Lower leg skin (tissue), 4 donors: ENCODE measurements around the gene LRRC15. TPM values are rescaled to one million over a fixed set of nuclear protein-coding genes. Genes with fewer than 3 reads are reported as not detected.

Source experiments
- DNase-seq, 2 donors: peaks; one replicate each; pipeline ENCODE4 v3.0.0-alpha.2; 2019; ENCODE audit warnings: low spot score in 2 of 2
- H3K4me3 ChIP-seq: fragments of 200-600 bp; sonication (generic); 2 replicates; pipeline ENCODE4 v1.5.1; 2017; ENCODE audit warnings: mild to moderate bottlenecking, low read depth; ENCODE audit not compliant: poor library complexity, severe bottlenecking
- POLR2A ChIP-seq, 2 donors: fragments of 450-650 bp; IDR thresholded peaks; one replicate each; pipeline ENCODE4 v1.6.1; 2016 to 2017; ENCODE audit warnings: antibody characterized with exemption in 2 of 2, mild to moderate bottlenecking in 1 of 2, moderate library complexity in 1 of 2
- WGBS, 2 donors: methylation state at CpG; one replicate each; pipeline ENCODE4 v1.1.5; 2018; 5-methylcytosine and 5-hydroxymethylcytosine counted together
- intact Hi-C: fragments of 100-400 bp; cut with DNase I; formaldehyde crosslinking; loops from one replicate; pipeline ENCODE4 v1.15.0; 2023; ENCODE audit warnings: low total_unique reads
- total RNA-seq, 4 donors: library from RNA; depleted of rRNA; stranded (reverse); fragments of >200 nt; gene quantifications; one replicate each; pipeline ENCODE4 v1.1.0, GENCODE V29; 2016
- TF ChIP-seq, protein P1 (sequence below), 3 donors: fragments of 450-650 bp; IDR thresholded peaks; one replicate each; pipeline ENCODE4 v1.5.1; 2016; ENCODE audit warnings: antibody characterized with exemption in 3 of 3, mild to moderate bottlenecking in 3 of 3, moderate library complexity in 2 of 3

LRRC15 gene
- total RNA-seq, 4 donors from 2014 or later, result 0.08 to 21.0 (median 0.63) TPM

GRCh38 chr3:194351080-194351672 is 18.4 kb downstream of the LRRC15 start, which contains the start of gene CPN2:
Gene CPN2 (minus strand): TSS chr3:194351328. CDS start chr3:194342702, 8,626 bp downstream.
- intact Hi-C loops, result no loop called here
- 93 to 95% methylated on average over 17 to 24 of the region's 24 CpGs for WGBS, 2 donors
- H3K4me3 ChIP-seq, result no peak within 1 kb of the TSS
- no peak for DNase-seq
- TF ChIP-seq POLR2A (IDR thresholded peaks at IDR 0.05), result no peak
- TF ChIP-seq, protein P1, sequence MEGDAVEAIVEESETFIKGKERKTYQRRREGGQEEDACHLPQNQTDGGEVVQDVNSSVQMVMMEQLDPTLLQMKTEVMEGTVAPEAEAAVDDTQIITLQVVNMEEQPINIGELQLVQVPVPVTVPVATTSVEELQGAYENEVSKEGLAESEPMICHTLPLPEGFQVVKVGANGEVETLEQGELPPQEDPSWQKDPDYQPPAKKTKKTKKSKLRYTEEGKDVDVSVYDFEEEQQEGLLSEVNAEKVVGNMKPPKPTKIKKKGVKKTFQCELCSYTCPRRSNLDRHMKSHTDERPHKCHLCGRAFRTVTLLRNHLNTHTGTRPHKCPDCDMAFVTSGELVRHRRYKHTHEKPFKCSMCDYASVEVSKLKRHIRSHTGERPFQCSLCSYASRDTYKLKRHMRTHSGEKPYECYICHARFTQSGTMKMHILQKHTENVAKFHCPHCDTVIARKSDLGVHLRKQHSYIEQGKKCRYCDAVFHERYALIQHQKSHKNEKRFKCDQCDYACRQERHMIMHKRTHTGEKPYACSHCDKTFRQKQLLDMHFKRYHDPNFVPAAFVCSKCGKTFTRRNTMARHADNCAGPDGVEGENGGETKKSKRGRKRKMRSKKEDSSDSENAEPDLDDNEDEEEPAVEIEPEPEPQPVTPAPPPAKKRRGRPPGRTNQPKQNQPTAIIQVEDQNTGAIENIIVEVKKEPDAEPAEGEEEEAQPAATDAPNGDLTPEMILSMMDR (IDR thresholded peaks at IDR 0.05), result no peak

DNA sequence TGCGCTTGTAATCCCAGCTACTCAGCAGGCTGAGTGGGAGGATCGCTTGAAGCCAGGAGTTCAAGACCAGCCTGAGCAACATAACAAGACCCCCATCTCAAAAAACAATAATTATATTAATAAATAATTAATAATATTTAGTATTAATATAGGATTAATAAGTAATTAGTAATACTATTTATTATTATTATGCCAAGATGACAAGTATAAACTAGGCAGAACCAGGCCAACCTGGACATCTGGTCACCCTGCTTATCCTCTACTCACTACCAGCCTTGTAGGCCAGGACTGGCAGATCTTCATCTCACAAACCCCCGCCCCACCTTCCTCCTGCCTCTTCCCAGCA is 18.8 kb downstream of the LRRC15 start:
- intact Hi-C loops, result no loop called here
- H3K4me3 ChIP-seq, result no peak overlapping the region
- TF ChIP-seq, protein P1 (IDR thresholded peaks at IDR 0.05), result no peak
- no peak for TF ChIP-seq POLR2A (IDR thresholded peaks at IDR 0.05)
- WGBS, 2 donors, result 77 to 78% methylated on average over 3 of the region's 3 CpGs
- DNase-seq, result no peak

DNA sequence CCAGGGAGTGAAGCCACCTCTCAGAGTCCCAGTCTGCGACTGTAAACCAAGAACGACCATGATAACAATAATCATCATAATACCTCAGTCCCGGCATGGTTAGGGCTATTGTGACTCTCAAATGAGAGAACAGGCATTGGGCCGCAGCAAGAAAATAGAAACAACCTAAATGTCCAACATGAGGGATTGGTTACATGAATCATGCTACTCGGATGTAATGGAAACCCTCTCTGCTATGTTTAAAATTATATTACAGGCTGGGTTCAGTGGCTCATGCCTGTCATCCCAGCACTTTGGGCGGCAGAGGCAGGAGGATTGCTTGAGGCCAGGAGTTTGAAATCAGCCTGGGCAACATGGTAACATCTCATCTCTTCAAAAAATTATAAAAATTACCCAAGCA is 21.2 kb downstream of the LRRC15 start:
- H3K4me3 ChIP-seq, result no peak overlapping the region
- intact Hi-C loops, result no loop called here
- TF ChIP-seq, protein P1 (IDR thresholded peaks at IDR 0.05), result no peak
- TF ChIP-seq POLR2A (IDR thresholded peaks at IDR 0.05), result no peak
- DNase-seq, result no peak
- 74 to 83% methylated on average over 6 of the region's 6 CpGs for WGBS, 2 donors

DNA sequence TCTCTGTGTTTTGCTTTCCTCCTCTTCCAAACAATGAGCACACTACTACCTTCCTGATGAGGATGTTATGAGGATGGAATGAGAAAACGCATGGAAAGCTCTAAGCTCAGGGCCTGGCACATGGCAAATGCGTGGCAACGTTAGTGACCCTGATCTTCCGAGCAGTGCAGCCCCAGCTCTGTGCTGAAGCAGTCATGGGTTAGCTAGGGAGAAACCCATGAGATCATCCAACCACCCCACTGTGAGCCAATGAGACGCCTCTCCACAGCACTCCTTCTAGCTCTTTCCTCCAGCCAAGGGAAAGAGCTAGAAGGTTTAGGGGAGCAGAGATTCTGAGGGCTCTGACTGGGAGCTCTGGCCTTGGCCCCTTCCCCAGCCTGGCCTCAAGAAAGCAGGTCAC is 22.9 kb downstream of the LRRC15 start:
- WGBS, 2 donors, result 62 to 63% methylated on average over 5 of the region's 5 CpGs
- intact Hi-C loops, result no loop called here
- H3K4me3 ChIP-seq, result no peak overlapping the region
- DNase-seq, result no peak
- TF ChIP-seq, protein P1 (IDR thresholded peaks at IDR 0.05), result no peak
- no peak for TF ChIP-seq POLR2A (IDR thresholded peaks at IDR 0.05)

- 83 to 90% methylated on average over 9 of the region's 9 CpGs for WGBS, 2 donors
- DNase-seq, result no peak
- H3K4me3 ChIP-seq, result no peak overlapping the region
- intact Hi-C loops, result no loop called here
- no peak for TF ChIP-seq POLR2A (IDR thresholded peaks at IDR 0.05)
- TF ChIP-seq, protein P1 (IDR thresholded peaks at IDR 0.05), result no peak
Measured at GRCh38 chr3:194346035-194346434, 23.5 kb downstream of the LRRC15 start.

DNA sequence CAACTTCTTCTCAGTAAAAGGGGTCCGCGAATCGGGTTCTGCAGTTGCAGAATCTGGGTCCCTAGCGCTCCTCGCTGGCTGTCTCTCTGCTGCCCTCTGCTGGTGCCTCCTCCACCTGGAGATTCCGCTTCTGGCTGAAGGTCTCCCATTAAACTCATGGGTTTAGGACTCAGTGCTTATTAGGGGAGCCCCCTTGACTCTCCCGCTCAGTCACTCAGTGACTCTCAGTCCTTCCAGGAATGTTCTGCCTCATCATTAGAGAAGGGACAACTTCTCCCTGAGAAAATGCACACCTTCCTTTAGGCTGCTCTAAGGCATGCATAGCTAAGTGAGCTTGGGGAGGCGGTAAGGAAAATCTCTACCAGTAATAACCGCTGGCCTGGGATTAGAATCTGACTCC is 25.5 kb downstream of the LRRC15 start:
- intact Hi-C loops, result no loop called here
- DNase-seq, result peak; percentile 53 to 95

More for the DNA sequence above, 25.5 kb downstream of the LRRC15 start:
- no peak overlapping the region for H3K4me3 ChIP-seq
- WGBS, 2 donors, result 31 to 38% methylated on average over 9 of the region's 9 CpGs
- TF ChIP-seq, protein P1 (IDR thresholded peaks at IDR 0.05), result no peak
